HG03565 (cell line): ENCODE measurements around the gene CALD1.

Experiments
- ATAC-seq: cut with Tn5 transposase; IDR thresholded peaks from one replicate; pipeline ENCODE4 v1.9.1; 2021; ENCODE audit warnings: mild to moderate bottlenecking, moderate library complexity; ENCODE audit not compliant: unreplicated experiment

Gene CALD1

DNA sequence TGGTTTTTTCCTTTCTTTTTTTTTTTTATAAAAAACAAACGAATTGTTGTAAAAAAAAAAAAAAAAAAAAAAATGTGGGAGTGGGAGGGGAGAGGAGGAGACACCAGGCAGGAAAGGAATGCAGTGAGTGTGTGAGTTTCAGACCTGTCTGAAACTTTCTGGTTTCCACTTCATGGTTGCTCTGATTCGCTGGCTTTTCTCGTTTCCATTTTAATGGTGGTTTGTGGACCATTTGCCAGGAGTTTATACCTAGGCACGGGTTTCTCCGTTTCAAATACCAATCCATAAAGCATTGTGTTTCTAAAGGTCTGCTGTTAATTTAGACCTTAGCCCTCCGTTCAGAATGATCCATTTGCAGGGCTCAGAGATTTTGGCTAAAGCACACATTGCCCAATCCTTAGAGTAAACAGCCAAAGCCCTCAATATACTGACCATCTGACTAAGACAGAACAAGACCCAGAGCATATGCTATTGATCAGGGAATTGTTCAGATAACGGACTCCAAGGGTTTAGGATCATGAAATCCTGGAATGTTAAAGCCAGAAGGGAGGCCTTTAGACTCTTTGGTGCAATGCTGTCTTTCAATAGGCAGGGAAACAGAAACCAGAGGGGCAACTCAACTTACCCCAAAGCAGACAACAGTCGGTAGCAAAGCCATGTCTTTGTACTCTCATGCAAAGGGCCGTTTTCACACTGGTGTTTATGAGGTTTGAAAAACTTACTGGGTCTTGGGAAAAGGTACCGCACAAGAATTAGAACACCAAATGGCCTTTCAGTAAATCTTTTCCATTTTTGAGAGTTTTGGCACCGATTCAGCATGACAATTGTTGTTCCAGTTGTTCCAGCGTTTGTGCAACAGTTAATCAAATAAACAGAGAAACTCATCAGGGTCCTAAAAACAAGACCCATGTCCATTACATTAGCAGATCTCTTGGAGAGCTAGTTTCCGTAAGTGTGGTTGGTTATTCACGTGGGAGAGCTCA lies 112.6 kb downstream of the CALD1 start:
- no peak for ATAC-seq

DNA sequence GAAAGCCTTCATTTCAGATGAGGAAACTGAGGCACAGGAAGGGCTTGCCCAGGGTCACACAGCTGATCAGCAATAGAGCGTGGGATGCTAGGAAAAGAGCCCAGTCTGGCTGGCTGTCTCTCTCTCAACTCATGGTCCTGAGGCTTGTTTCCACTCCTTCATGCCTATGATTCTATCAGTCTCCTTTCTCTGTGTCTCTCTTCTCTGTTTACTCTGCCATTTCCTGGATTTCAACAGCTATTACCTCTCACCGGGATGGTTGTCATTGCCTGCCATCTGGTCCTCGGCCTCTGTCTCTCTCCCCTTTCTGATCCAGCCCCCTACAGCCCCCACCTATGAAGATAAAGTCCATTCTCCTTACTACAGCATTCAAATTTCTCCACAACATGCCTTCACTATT lies 113.5 kb downstream of the CALD1 start:
- no peak for ATAC-seq

DNA sequence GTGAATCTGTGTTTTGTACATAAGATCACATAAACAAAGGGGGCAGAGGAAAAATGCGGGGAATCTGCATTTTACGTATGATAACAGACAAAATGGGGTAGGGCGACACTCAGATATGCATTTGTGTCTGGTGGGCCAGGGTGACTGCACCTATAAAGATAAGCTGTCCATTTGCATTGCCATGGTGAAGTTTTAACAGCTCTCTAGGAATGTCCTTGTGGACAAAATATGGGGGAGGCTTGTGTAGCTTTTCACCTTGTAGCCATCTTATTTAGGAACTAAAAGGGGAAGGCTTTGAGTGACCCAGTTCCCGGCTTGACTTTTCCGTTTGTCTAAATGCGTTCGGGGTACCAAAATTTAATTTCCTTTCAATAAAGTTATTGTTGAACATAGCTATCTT lies 114.5 kb downstream of the CALD1 start:
- ATAC-seq = no peak

DNA sequence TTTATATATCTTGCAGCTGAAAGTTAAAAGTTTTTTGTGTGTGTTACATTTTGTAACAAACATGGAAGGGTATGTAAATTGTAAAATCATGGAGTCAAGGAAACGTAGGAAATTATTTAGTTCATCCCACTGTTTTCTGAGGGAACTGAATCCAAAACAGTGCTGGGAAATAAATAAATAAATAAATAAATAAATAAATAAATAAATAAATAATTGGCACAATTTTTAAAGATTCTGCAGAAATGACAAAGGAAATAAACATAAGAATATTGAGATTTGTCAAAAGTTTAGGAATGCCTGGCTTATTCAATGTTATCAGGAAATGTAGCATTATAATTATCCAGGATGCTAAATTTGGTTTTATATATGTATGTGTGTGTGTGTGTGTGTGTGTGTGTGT lies 115.5 kb downstream of the CALD1 start:
- no peak for ATAC-seq

DNA sequence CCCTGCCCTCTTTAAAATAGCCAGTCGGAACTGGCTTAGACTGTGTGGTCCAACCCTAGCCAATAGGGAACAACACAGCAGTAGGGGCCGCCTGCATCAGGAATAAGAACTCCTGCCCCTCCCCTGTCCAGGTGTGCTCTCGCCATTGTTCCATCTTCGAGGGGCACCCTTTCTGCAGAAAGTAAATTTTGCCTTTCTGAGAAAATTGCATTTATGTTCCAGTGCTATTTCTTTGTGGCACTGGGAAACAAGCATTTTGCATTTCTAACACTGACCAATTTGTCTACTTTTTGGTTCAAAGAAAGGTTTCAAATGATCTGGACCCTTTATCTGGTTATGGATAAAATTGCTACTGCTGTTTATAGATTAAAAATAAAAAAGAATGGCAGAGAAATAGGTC lies 116.6 kb downstream of the CALD1 start:
- ATAC-seq = no peak

DNA sequence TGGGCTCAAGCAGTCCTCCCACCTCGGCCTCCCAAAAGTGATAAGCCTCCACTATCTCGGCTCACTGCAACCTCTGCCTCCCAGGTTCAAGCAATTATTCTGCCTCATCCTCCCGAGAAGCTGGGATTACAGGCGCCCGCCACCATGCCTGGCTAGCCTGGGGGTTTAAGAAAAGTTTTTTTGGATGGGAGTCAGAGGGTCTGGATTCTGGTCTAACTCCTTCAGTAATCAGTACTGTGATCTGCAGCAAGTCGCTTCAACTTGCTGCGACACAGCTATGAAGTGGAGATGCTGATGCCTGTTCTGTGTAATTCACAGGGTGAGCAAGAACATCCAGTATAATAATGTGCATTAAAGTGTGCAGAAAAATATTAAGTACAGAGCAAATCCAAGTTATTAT lies 118.5 kb downstream of the CALD1 start:
- no peak for ATAC-seq

DNA sequence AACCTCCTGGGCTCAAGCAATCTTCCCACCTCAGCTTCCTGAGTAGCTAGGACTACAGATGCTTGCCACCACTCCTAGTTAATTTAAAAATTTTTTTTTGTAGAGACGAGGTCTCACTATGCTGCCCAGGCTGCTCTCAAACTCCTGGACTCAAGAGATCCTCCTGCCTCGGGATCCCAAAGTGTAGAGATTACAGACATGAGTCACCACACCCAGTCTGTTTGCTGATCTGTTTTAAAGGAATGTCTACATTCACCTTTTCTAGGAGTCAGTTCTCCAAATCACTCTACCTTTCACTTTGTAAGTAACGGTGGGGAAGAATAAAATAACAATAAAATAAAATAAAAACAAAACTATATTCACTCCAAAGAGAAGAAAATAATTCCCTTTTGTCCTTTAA lies 120.3 kb downstream of the CALD1 start:
- ATAC-seq = no peak

DNA sequence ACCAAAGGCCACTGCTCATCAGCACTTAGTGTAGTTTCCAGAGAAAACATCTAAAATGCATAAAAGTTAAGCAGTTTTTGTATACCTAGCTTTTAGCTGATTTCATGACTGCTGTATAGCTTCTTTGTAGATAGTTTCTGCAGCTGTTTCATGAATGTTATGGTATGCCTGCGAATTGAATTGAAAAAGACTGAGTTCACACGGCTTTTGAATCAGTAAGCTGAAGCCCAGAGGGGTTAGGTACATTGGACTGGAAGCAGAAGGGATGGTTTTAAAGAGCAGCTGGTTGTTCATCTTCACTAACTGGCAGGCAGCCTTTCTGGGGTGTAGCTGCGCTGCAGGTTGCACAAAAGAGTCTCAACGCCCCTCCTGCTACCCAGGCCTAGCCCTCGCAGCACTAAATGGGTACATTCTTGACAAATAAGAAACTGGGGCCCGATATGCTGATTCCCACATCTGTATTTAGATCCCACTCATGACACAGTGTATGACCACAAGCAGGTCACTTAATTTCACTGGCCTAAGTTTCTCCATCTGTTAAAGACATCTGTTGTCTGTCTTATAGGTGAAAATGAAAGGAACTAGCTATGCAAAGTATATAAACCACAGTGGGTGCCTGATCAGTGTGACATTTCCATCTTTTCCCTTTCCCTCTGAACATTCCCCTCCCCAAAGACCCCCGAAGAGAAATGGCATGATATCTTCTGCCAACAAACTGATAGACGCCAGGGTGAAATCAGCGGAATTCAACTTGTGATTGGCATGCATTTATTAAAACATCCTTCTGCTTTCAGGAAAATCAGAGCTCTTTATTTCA lies 120.9 kb downstream of the CALD1 start:
- ATAC-seq = peak; percentile 75

DNA sequence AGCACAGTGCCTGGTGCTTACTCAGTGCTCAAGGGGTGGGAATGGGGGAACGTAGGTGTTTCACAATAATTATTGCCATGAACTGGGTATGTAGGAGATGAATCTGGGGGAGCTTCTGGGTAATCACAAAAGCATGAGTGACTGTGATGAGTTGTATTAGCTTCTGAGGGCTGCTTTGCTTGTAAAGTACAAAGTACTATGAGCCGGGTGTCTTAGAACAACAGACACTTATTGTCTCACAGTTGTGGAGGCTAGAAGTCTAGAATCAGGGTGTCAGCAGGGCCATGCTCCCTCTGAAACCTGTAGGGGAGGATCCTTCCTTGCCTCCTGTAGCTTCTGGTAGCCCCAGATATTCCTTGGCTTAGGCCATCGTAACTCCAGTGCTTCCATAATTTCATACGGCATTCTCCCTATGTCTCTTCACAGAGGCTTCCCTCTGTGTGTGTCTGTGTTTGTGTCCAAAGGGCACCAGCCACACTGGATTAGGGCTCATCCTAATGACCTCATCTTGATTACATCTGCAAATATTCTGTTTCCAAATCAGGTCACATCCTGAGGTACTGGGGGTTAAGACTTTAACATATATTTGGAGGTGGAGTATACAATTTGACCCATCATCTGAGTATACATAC lies 122.1 kb downstream of the CALD1 start:
- no peak for ATAC-seq

DNA sequence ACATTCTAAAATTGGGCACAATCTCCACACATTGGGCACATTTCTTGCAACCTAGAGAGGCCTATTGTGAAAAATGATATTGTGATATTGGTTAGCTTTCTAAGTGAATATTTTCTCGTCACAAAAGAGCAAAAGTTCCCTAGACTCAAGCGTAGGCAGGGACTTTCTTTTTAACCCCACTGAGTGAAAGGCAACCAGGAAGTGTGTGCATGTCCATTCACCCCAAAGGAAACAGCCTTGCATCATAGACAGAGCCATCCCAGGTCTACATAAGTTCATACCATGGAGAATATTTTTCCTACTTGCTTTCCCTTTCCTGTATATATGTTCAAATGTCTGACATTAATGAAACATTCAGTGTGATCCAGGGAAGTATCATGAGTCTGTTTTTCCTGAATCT lies 122.6 kb downstream of the CALD1 start:
- no peak for ATAC-seq

DNA sequence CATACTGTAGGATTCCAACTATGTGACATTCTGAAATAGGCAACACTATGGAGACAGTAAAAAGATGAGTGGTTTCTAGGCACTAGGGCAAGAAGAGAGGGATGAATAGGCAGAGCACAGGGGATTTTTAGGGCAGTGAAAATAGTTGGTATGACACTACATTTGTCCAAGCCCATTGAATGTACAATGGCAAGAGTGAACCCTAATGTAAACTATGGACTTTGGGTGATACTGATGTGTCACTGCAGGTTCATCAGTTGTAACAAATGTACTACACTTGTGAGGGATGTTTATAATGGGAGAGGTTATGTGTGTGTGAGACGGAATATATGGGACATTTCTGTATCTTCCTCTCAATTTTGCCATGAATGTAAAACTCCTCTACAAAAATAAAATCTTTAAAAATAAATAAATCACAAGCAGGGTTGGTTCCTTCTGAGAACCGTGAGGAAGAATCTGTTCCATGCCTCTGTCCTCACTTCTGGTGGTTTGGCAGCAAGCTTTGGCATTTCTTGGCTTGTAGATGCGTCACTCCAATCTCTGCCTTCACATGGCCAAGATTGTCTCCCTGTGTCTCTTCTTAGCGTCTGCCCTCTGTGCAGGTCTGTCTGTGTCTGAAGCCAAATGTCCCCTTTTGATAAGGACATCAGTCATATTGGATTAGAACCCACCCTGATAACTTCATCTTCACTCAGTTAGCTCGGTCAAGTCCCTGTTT lies 123.8 kb downstream of the CALD1 start:
- no peak for ATAC-seq

DNA sequence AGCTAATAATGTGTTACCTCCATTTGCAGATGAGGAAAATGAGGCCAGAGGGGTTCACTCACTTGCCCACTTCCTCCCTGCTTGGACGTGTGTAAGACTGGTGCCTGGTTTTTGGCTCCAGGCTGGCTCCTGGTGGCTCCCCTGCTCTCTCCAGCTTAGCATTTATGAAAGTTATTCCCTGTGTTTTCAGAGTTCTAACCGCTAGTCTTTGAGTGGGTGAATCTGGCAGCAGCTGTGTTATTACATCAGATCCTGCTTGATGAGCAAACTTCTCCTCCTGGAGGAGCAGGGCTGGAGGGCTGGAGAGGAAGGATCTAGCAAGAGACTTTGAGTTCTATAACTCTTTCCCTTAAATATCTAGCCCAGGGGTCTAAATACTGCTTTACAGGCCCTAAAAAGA lies 125.9 kb downstream of the CALD1 start:
- ATAC-seq = no peak

DNA sequence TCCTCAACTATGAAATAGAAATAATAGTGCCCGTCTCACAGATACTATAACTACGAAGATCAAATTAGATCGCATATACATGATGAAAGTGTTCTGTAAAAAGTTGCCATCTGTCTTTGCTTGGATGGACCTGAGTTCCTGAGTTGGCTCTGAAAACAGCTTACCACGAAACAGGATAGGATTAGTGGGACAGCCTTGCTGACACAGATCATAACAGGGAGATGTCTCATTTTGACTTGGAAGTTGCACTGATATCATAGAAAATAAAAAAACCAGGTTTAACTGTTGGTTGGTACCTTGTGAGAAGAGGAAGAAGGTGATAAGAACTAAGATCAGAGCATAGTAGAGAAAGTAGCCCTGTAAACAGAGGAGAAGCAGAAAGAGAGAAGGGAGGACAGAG lies 127.6 kb downstream of the CALD1 start:
- ATAC-seq = no peak

DNA sequence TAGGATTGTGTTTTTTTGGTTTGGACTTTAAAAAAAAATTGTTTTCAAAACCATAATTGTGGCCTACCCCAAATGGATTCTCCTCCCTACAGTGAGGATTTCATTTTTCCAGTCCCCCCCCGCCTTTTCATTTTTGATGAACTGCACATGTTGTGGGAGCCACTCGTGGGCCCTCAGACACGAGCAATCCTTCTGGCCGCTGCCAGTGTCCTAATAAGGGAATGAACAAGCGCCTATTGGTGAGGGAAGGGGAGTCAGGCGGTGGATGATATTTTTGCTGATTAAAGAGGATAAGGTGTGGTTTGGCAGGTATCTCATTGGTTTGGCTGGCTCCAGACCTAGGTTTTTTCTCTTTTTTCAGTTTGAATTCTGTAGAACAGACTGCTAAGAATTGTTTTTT lies 128.2 kb downstream of the CALD1 start:
- ATAC-seq = no peak

DNA sequence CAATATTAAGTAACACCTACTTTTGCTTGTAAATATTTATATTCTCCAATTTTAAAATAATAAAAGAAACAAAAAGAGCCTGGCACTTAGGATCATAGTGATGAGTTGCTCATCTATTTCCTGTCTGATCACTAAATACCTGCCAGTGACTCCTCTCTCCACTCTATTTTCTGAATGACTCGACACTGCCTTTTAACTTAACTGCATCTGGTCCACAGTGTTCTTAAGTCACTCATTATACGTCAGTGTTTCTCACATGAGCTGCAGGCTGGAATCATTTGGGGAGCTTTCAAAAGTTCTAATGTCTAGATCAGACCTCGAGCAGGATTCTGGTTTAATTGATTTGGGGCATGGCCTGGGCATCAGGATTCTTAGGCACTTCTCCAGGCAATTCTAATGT lies 128.9 kb downstream of the CALD1 start:
- peak; percentile 64 for ATAC-seq

DNA sequence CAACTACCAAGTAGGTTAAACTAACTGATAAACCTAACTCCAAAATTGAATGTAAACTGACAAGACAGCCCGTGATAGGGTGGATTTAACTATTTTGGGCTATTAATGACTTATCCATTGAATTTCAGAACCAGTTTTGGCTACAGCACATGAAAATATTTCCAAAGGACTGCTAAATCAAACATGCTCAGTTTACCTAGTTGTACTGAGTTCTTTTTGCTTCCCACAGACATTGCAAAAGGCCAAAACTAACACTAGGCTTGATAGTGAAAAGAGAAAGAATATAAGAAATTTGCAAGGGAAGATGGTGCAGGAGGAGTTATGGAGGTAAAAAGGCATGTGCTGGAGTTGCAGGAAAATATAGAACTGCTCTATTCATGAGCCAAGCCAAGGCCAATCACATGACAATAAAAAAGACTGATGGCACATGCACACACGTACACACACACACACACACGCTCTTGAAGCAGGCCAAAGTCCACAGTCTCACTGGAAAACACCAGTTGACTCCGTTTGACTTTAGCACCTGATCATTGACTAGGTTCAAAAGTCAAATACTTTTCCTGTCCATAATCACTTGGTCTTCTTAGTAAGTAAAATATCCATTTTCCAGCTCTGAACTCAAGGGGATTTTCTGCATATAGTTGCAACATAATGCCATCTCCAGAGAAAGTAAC lies 130.9 kb downstream of the CALD1 start:
- ATAC-seq = no peak

DNA sequence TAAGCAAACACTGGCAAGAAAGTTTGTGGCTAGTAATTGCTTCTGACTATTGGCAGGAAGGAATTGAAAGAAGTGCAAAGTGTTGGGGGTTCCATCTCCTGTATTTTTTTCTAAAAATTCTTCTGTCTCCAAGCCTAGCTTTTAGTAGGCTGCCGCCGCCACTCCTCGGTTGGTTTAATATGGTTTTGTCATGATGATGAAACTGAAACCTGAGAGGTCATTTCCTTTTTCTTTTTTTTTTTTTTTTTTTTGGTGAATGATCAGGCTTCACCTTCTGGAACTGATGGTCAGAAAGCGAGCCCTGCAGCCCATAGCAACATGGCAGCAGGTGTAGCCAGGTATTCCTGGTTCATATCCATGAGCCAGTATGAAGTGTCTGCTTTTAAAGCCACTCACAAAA lies 131.5 kb downstream of the CALD1 start:
- no peak for ATAC-seq

DNA sequence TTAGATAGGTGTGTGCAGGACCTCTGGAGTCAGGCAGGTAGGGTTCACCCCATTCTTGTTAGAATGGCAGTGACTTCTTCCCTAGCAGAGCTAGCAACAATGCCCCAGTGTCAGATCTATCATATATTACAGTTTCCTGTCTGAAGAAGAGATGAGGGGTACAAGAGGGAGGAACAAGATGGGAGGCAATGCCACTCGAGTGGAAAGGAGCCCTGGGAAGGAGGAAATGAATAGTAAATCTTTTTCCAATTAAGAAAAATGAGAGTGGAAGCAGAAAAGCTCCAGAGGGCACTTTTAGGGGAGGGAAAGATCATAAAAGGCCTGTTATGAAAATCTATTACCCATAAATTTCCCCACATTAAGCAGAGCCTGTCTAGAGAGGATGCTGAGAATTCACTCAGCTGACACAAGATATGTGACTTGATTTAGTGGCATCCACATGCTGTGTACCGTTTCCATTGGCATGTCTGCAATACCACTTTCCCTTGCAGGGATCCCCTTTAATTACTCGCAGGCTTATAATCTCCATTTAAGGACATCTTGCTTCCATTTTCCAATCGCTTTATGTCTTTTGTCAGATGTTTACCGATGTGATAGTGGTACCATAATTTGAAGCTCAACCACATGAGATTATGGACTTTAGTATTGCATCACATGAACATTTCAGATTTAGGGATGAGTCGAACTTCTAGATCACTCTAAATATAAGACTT lies 136.9 kb downstream of the CALD1 start:
- ATAC-seq = no peak

DNA sequence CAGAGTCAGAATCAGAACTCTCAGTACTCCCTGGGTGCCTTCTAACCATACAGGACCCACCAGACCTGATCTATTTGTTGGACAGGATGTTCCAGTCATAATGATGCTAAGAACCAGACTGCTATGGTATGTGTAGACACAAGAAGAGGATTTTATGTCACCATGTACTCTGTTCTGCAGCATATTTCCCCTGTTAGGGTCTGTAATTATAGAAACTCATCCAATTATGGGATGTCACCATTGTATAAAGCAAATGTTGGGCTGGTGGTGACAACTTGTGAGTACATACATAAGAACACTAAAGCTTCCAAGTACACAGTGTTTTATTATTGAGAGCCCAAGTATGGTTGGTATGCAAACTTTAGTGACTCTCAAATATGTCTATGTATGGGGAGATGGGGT lies 139.8 kb downstream of the CALD1 start:
- peak; percentile 69 for ATAC-seq
